ENCODE results near the gene PRR15. TPM values are rescaled to one million over a fixed set of nuclear protein-coding genes. Genes with fewer than 3 reads are reported as not detected.

The PRR15 gene
- total and polyA plus RNA-seq, 4 donors: 0.02 to 0.98 (median 0.17) TPM; not detected in 1

DNA sequence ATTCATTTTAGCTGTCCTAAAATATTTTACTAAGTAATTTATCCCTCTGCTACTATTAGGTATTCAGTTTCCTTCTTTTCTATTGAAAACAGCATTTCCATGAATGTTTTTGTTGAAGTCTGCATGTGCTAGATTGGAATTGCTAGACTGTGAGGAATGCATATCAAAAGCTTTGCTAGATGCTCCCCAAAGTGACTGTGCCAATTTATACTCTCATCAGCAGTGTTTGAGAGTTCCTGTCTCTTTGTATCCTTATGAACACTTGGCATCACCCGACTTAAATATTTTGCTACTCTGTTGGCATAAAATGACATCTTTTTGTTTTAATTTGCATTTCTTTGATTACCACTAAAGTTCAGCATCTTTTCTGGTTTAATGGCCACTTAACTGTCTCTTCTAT is 45.0 kb upstream of the PRR15 start (continued):
- TF ChIP-seq, protein P1, sequence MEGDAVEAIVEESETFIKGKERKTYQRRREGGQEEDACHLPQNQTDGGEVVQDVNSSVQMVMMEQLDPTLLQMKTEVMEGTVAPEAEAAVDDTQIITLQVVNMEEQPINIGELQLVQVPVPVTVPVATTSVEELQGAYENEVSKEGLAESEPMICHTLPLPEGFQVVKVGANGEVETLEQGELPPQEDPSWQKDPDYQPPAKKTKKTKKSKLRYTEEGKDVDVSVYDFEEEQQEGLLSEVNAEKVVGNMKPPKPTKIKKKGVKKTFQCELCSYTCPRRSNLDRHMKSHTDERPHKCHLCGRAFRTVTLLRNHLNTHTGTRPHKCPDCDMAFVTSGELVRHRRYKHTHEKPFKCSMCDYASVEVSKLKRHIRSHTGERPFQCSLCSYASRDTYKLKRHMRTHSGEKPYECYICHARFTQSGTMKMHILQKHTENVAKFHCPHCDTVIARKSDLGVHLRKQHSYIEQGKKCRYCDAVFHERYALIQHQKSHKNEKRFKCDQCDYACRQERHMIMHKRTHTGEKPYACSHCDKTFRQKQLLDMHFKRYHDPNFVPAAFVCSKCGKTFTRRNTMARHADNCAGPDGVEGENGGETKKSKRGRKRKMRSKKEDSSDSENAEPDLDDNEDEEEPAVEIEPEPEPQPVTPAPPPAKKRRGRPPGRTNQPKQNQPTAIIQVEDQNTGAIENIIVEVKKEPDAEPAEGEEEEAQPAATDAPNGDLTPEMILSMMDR (IDR thresholded peaks at IDR 0.05; ENCODE audit: low read depth, low read length, missing input control): no peak
- no peak for TF ChIP-seq EGR1 (IDR thresholded peaks at IDR 0.05; ENCODE audit: low read depth in 2 of 2)
- TF ChIP-seq YY1 (IDR thresholded peaks at IDR 0.05): no peak
- no peak for TF ChIP-seq NR2F2 (IDR thresholded peaks at IDR 0.05)

DNA sequence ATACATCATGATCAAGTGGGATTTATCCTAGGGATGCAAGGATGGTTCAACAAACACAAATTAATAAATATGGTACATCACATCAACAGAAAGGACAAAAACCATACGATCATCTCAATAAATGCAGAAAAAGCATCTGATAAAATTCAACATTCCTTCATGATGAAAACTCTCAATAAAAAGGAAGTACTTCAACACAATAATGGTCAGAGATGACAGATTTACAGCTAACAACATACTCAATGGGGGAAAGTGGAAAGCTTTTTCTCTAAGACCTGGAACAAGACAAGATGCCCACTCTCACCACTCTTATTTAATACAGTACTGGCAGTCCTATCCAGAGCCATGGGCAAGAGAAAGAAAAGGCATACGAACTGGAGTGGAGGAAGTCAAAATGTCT is 39.9 kb upstream of the PRR15 start:
- no peak overlapping the region for H3K27ac ChIP-seq (ENCODE audit: low read depth in 1 of 2, low read length in 2 of 2)
- H3K4me1 ChIP-seq (ENCODE audit: control insufficient read depth in 4 of 4, insufficient read depth in 4 of 4, low read length in 3 of 4): no peaks in the 10 kb centered on the region
- H3K27me3 ChIP-seq (ENCODE audit: control insufficient read depth in 4 of 4, insufficient read depth in 4 of 4, low read length in 3 of 4): no peaks in the 10 kb centered on the region
- no peaks in the 10 kb centered on the region for H3K9me3 ChIP-seq (ENCODE audit: control insufficient read depth in 4 of 4, low read length in 3 of 4)
- no peak for TF ChIP-seq HNF4G (IDR thresholded peaks at IDR 0.05)
- TF ChIP-seq, protein P2, sequence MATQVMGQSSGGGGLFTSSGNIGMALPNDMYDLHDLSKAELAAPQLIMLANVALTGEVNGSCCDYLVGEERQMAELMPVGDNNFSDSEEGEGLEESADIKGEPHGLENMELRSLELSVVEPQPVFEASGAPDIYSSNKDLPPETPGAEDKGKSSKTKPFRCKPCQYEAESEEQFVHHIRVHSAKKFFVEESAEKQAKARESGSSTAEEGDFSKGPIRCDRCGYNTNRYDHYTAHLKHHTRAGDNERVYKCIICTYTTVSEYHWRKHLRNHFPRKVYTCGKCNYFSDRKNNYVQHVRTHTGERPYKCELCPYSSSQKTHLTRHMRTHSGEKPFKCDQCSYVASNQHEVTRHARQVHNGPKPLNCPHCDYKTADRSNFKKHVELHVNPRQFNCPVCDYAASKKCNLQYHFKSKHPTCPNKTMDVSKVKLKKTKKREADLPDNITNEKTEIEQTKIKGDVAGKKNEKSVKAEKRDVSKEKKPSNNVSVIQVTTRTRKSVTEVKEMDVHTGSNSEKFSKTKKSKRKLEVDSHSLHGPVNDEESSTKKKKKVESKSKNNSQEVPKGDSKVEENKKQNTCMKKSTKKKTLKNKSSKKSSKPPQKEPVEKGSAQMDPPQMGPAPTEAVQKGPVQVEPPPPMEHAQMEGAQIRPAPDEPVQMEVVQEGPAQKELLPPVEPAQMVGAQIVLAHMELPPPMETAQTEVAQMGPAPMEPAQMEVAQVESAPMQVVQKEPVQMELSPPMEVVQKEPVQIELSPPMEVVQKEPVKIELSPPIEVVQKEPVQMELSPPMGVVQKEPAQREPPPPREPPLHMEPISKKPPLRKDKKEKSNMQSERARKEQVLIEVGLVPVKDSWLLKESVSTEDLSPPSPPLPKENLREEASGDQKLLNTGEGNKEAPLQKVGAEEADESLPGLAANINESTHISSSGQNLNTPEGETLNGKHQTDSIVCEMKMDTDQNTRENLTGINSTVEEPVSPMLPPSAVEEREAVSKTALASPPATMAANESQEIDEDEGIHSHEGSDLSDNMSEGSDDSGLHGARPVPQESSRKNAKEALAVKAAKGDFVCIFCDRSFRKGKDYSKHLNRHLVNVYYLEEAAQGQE (IDR thresholded peaks at IDR 0.05): no peak
- TF ChIP-seq FOXA2 (IDR thresholded peaks at IDR 0.05): no peak
- TF ChIP-seq, protein P3, sequence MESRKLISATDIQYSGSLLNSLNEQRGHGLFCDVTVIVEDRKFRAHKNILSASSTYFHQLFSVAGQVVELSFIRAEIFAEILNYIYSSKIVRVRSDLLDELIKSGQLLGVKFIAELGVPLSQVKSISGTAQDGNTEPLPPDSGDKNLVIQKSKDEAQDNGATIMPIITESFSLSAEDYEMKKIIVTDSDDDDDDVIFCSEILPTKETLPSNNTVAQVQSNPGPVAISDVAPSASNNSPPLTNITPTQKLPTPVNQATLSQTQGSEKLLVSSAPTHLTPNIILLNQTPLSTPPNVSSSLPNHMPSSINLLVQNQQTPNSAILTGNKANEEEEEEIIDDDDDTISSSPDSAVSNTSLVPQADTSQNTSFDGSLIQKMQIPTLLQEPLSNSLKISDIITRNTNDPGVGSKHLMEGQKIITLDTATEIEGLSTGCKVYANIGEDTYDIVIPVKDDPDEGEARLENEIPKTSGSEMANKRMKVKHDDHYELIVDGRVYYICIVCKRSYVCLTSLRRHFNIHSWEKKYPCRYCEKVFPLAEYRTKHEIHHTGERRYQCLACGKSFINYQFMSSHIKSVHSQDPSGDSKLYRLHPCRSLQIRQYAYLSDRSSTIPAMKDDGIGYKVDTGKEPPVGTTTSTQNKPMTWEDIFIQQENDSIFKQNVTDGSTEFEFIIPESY (IDR thresholded peaks at IDR 0.05): no peak
- TF ChIP-seq EGR1 (IDR thresholded peaks at IDR 0.05; ENCODE audit: low read depth in 2 of 2): no peak
- DNase-seq (ENCODE audit: low spot score): no peak
- no peak overlapping the region for H3K4me3 ChIP-seq (ENCODE audit: low read depth in 1 of 3, low read length in 3 of 3)
- no peak overlapping the region for H3K9ac ChIP-seq (ENCODE audit: low read depth in 1 of 2, low read length in 2 of 2)
- no peaks in the 10 kb centered on the region for H3K36me3 ChIP-seq (ENCODE audit: control insufficient read depth in 4 of 4, insufficient read depth in 3 of 4, low read depth in 1 of 4, low read length in 3 of 4)
- WGBS: 78% methylated on average over 2 of the region's 2 CpGs

DNA sequence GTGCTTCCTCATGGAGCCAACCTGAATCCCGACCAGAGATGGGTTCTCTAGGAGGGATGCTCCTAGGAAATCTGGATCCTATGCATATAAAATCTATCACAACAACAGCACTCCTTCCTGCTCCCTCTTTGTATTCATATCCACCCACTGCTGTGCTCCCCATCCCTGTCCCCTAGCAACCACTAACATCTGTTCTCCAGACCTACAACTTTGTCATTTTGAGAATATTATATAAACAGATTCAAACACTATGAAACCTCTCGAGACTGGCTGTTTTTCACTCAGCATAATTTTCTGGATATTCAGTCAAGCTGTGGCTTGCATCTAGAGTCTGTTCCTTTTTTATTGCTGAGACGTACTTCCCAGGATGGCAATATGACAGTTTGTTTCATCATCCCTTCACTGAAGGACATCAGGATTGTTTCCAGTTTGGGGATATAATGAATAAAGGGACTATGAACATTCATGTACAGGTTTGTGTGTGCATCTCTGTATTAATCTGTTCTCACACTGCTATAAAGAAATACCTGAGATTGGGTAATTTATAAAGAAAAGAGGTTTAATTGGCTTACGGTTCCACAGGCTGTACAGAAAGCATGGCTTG is 36.0 kb upstream of the PRR15 start:
- Histone ChIP-seq H3K4me1 (ENCODE audit: control insufficient read depth in 4 of 4, insufficient read depth in 4 of 4, low read length in 3 of 4) (no peaks in the 10 kb centered on the region), H3K27ac (ENCODE audit: low read depth in 1 of 2, low read length in 2 of 2) (no peak overlapping the region), H3K9me3 (ENCODE audit: control insufficient read depth in 4 of 4, low read length in 3 of 4) (no peaks in the 10 kb centered on the region), H3K36me3 (ENCODE audit: control insufficient read depth in 4 of 4, insufficient read depth in 3 of 4, low read depth in 1 of 4, low read length in 3 of 4) (no peaks in the 10 kb centered on the region), H3K27me3 (ENCODE audit: control insufficient read depth in 4 of 4, insufficient read depth in 4 of 4, low read length in 3 of 4) (no peaks in the 10 kb centered on the region), H3K4me3 (ENCODE audit: low read depth in 1 of 3, low read length in 3 of 3) (no peak overlapping the region), H3K9ac (ENCODE audit: low read depth in 1 of 2, low read length in 2 of 2) (no peak overlapping the region)
- 91% methylated on average over 4 of the region's 4 CpGs for whole genome bisulfite sequencing
- no peak for DNase-seq (ENCODE audit: low spot score)
- TF ChIP-seq SP1 (IDR thresholded peaks at IDR 0.05): no peak
- TF ChIP-seq, protein P2 (IDR thresholded peaks at IDR 0.05): no peak
- TF ChIP-seq, protein P3 (IDR thresholded peaks at IDR 0.05): no peak
- TF ChIP-seq GABPA (IDR thresholded peaks at IDR 0.05 in 1 of 2, conservative IDR thresholded peaks at IDR 0.05 in 1 of 2): no peak
- no peak for TF ChIP-seq NR2F2 (IDR thresholded peaks at IDR 0.05)
- TF ChIP-seq HNF4G (IDR thresholded peaks at IDR 0.05): no peak
- no peak for TF ChIP-seq RAD21 (IDR thresholded peaks at IDR 0.05)
- TF ChIP-seq TAF1 (conservative IDR thresholded peaks at IDR 0.05): no peak
- TF ChIP-seq, protein P4, sequence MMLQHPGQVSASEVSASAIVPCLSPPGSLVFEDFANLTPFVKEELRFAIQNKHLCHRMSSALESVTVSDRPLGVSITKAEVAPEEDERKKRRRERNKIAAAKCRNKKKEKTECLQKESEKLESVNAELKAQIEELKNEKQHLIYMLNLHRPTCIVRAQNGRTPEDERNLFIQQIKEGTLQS (IDR thresholded peaks at IDR 0.05): no peak
- no peak for TF ChIP-seq YY1 (IDR thresholded peaks at IDR 0.05)
- TF ChIP-seq FOXA2 (IDR thresholded peaks at IDR 0.05): no peak
- TF ChIP-seq, protein P5, sequence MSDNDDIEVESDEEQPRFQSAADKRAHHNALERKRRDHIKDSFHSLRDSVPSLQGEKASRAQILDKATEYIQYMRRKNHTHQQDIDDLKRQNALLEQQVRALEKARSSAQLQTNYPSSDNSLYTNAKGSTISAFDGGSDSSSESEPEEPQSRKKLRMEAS (IDR thresholded peaks at IDR 0.05): no peak
- no peak for TF ChIP-seq JUND (IDR thresholded peaks at IDR 0.05)

Measured in liver (tissue), 9 donors.